Amygdala (tissue), 56 donors: ENCODE results near the gene NUDT19.
"Not testable (repeated sequence)": the region's sequence is repeated elsewhere in the genome, so short reads cannot be mapped to it uniquely, and the experiment has no call there.

ENCODE experiments used
- DNase-seq, 56 donors: peaks; one replicate each; lab custom pipeline; 2025; lab: John Stamatoyannopoulos, UW

Gene NUDT19

GRCh38 chr19:32674931-32675719, 16.5 kb upstream of the NUDT19 start, which contains the start of gene ANKRD27:
Gene ANKRD27 (minus strand): TSS chr19:32675180. CDS start chr19:32659015, 16,165 bp downstream.
- DNase-seq, result peak; percentile 59 to 99 (median 96)

DNA sequence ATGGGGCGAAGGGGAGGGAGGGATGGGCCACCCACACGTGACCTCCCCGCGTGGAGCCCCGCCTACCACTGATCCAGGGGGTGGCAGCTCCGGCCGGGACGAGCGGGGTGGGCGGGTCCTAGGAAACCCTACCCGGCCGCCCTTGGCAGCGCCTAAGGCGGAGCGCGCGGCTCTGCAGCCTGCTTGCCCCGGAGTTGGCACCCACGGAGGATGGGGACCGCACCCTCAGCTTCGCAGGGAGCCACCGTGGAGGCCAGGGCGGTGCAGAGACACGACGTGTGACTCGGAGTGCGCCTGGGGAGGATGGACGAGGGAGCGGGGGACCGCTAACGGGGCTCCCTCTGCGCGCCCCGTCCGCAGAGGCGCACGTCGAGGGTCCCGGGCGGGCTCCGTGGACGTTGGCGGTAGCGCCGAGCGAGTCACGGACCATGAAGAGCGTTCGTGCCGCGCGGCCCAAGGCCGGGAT, 15.9 kb upstream of the NUDT19 start, which contains the start of gene RGS9BP:
TSS of gene RGS9BP (plus strand) at position 129 of the 466 bp plus-strand sequence. CDS start 416 bp downstream, outside the sequence.
- peak in 48 of 56 donors; percentile 35 to 82 (median 65) for DNase-seq

DNA sequence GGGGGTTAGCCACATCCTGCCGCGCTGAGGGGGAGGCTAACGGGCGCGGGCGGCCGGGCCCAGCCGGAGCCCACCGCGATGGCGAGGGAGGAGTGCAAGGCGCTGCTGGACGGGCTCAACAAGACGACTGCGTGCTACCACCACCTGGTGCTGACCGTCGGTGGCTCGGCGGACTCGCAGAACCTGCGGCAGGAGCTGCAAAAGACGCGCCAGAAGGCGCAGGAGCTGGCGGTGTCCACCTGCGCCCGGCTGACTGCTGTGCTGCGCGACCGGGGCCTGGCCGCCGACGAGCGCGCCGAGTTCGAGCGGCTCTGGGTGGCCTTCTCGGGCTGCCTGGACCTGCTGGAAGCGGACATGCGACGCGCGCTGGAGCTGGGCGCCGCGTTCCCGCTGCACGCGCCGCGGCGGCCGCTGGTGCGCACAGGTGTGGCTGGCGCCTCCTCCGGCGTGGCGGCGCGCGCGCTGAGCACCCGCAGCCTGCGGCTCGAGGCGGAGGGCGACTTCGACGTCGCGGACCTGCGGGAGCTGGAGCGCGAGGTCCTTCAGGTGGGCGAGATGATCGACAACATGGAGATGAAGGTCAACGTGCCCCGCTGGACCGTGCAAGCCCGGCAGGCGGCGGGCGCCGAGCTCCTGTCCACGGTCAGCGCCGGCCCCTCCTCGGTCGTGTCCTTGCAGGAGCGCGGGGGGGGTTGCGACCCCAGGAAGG, 15.3 kb upstream of the NUDT19 start:
- DNase-seq, result no peak

GRCh38 chr19:32676895-32677359, 14.7 kb upstream of the NUDT19 start:
- no peak for DNase-seq

- DNase-seq, result no peak
Observed at GRCh38 chr19:32677657-32678056, 14.0 kb upstream of the NUDT19 start.

DNA sequence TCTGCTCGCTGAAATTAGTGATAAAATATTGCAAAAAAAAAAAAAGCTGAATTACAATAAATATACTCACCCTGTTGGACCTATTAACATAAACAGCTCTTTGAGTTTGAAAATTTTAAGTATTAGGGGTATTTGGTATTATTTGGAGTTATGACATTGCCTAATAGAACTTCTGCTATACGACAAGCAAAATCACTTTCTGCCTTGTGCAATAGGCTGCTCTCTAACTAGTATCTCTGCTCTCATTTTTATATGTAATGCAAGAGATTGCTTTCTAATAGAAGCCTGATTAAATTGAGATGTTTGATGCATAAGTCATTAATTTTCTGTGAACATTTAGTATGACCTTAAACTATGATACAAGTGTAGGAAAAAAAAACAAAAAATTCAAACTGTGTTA, 10.6 kb upstream of the NUDT19 start:
- no peak for DNase-seq

DNA sequence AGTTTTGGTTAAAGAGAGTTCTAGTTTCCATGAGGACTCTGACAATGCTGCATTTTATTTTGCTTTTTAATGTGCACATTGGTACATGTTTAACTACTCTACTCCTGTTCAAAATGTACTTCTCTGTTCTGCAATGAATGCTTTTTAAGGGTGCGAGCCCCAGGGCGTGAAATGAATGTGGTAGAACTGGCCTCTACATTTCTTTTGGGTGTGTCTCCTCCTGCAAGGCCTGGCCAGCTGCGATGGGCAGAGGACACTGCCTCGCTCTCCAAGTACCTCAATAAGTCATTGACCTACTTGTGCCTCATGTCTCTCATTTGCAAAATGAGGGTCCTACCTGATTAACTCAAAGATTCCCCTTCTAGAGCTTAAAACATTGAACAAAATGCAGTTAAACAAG, 9.3 kb upstream of the NUDT19 start:
- no peak for DNase-seq

DNA sequence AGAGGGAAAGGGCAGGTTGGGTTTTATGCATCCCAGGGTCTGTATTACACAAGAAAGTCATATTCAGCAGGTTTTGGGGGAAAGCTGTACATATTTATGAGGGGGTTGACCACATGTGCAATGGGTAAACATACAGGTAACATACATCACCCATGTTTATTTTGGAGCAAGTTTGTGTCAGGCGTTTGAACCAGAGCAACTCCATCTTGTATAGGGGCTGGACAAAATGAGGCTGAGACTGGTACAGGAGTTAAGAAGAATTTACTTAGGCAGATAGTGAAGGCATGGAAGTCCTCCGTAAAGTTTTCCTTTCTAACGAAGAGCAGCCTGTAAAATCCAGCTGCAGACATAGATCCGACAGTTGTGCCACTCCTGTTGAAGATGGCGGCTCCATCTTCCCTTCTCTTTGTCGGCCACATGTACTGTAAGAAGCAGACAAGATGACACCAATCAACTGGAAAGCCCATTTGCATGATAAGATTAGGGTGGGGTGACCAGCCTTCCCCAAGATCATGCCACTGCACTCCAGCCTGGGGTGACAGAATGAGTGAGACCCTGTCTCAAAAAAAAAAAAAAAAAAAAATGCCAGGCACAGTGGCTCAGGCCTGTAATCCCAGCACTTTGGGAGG, 4.7 kb upstream of the NUDT19 start:
- no peak for DNase-seq

DNA sequence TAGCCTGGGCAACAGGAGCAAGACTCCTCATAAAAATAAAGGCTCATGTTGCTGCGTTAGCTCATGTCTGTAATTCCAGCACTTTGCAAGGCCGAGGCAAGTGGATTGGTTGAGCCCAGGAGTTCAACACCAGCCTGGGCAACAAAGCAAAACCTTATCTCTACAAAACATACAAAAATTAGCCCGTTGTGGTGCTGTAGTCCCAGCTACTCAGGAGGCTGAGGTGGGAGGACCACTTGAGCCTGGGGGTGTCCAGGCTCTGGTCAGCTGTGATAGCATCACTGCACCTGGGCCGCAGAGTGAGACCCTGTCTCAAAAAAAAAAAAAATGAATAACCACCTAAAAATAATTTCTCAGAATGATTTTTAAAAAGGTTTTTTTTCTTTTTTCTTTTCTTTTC, 3.9 kb upstream of the NUDT19 start:
- DNase-seq, result no peak

DNA sequence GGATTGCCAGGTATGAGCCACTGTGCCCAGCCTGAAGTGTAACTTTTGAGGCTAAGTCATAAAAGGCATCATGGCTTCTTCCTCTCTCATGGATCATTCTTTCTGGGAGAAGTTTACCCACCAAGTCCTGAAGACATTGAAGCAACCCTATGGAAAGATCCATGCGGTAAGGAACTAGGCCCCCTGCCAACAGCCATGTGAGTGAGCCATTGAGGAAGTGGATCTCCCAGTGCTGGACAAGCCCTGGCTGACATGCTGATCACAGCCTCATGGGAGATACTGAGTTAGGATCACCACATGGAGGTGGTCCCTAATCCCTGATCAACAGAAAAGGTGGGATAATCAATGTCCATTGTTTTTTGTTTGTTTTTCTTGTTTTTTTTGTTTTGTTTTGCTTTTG, 3.3 kb upstream of the NUDT19 start:
- no peak for DNase-seq

- DNase-seq, result peak in 46 of 56 donors; percentile 11 to 73 (median 40)
Observed at GRCh38 chr19:32691952-32692726, 518 bp downstream of the NUDT19 start.

DNA sequence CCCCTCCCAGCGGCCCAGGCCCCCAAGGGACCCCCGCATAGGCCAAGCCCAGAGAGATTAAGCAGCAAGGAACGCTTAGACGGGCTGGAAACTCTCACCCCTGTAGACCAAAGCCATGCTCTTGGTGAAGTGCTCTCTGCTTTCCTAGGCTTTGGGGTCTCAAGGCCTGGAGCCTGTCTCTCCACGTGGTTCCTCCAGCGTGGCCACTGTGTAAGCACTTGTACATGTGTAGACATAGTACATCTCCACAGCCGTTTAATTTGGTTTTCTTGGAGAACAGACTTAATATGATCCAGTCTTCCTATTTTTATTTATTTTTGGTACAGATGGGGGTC, 1.1 kb downstream of the NUDT19 start:
- no peak for DNase-seq

GRCh38 chr19:32693151-32694108, 1.8 kb downstream of the NUDT19 start:
- not testable (repeated sequence) for DNase-seq

DNA sequence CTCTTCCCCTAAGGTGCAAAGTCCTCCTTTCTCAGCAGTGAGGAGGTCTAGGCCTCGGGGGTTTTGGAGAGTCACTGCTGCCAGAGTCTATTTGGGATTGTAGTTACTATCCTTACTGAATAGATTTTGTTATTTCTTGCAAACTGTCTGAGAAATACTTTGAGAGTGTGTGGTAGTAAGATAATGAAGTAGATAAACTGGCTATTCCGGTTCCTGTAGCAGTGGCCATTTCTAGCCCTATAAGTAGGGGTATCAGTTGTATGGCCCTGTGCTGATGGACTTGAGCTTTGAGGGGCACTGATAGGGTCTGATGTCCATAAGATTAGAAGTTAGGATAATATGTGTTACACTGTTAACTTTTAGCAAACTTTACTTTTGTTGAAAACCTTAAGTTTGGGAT, 2.7 kb downstream of the NUDT19 start:
- DNase-seq, result not testable (repeated sequence)

DNA sequence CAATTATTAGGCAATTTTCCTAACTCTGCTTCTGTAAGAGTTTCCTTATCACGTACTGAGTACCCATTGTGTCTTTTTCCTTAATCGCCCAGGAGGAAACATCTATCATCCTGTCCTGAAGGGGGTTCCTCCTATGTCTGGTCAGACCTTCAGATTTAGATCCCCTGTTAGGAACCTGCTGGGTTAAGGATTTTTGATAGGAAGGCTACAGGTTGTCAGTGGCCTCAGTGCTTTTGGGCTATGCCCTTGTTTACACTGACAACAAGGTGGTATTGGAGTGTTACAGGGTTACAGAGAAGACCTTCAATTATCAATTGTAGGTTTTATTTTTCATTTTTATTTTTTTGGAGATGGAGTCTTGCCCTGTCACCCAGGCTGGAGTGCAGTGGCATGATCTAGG, 3.2 kb downstream of the NUDT19 start:
- not testable (repeated sequence) for DNase-seq

GRCh38 chr19:32695506-32695905, 3.9 kb downstream of the NUDT19 start:
- not testable (repeated sequence) for DNase-seq

DNA sequence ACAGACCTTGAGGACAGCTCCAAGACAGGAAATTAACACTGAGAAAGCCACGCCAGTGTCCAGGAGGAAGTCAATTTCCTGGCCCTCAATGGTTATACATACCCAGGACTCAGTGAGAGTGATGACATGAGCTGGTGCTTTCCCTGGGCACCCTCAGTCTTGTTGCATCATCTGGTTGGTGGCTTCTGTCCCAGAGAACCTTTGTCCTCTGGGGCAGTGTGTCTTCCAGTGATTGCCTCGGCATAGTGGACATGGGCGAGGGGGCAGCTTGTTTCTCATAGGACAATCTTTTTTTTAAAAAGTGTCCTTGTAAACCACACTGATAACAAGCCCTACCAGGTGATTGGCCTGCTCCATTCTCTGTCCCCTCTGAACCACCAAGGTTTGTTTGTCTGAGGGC, 5.2 kb downstream of the NUDT19 start:
- DNase-seq, result not testable (repeated sequence)

DNA sequence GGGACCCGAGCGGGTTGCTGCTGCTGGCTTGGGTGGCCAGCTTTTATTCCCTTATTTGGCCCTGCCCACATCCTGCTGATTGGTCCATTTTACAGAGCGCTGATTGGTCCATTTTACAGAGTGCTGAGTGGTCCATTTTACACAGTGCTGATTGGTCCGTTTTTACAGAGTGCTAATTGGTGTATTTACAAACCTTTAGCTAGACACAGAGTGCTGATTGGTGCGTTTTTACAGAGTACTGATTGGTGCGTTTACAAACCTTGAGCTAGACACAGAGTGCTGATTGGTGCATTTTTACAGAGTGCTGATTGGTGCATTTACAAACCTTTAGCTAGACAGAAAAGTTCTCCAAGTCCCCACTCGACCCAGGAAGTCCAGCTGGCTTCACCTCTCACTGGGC, 8.5 kb downstream of the NUDT19 start:
- DNase-seq, result not testable (repeated sequence)

- DNase-seq, result no peak
Observed at GRCh38 chr19:32702010-32702409, 10.4 kb downstream of the NUDT19 start.
